AG09309 (cell line): ENCODE results near the gene ASPG.

Experiments
- DNase-seq: peaks from one replicate; pipeline ENCODE4 v3.0.0-alpha.2; 2010; ENCODE audit warnings: low read depth
- H3K4me3 ChIP-seq: 2 replicates; pipeline ENCODE4 v1.5.1; 2011; ENCODE audit warnings: mild to moderate bottlenecking, low read depth, low read length, moderate library complexity; ENCODE audit not compliant: control insufficient read depth
- TF ChIP-seq, protein P1 (sequence below): IDR thresholded peaks from 2 replicates; pipeline ENCODE4 v1.5.1; 2011; ENCODE audit warnings: mild to moderate bottlenecking, low read depth, low read length, inconsistent platforms; ENCODE audit not compliant: insufficient read depth, control insufficient read depth; ENCODE audit errors: missing control alignments

The ASPG gene

GRCh38 chr14:104130974-104131651 is 45.6 kb downstream of the ASPG start:
- no peak for DNase-seq
- TF ChIP-seq, protein P1, sequence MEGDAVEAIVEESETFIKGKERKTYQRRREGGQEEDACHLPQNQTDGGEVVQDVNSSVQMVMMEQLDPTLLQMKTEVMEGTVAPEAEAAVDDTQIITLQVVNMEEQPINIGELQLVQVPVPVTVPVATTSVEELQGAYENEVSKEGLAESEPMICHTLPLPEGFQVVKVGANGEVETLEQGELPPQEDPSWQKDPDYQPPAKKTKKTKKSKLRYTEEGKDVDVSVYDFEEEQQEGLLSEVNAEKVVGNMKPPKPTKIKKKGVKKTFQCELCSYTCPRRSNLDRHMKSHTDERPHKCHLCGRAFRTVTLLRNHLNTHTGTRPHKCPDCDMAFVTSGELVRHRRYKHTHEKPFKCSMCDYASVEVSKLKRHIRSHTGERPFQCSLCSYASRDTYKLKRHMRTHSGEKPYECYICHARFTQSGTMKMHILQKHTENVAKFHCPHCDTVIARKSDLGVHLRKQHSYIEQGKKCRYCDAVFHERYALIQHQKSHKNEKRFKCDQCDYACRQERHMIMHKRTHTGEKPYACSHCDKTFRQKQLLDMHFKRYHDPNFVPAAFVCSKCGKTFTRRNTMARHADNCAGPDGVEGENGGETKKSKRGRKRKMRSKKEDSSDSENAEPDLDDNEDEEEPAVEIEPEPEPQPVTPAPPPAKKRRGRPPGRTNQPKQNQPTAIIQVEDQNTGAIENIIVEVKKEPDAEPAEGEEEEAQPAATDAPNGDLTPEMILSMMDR, result peak; percentile 62
- H3K4me3 ChIP-seq, result no peak overlapping the region

DNA sequence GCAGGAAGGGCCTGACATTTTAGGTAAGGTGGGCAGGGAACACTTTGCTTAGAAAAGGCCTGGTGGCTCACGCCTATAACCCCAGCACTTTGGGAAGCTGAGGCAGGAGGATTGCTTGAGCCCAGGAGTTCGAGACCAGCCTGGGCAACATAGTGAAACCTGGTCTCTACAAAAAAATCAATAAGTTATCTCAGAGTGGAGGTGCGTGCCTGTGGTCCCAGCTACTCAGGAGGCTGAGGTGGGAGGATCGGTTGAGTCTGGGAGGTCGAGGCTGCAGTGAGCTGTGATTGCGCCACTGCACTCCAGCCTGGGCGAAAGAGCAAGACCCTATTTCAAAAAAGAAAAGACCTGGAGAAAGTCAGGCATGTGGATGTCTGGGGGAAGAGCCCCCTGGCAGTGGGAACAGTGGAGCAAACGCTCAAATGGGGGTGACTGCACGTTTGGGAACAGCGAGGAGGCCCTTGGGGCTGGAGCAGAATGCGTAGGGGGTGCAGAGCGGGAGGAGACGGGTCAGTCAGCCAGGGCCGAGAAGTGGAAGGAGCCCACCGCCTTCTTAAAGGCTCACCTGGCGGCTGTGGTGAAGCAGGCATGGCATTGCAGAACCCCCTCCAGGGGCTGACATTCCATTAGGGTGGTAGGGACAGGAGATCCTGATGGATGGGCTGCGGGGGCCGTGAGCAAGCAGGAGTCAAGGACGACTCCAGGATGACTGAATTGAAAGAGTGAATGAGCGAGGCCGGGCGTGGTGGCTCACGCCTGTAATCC is 46.6 kb downstream of the ASPG start:
- DNase-seq, result no peak
- no peak overlapping the region for H3K4me3 ChIP-seq
- TF ChIP-seq, protein P1, result no peak

DNA sequence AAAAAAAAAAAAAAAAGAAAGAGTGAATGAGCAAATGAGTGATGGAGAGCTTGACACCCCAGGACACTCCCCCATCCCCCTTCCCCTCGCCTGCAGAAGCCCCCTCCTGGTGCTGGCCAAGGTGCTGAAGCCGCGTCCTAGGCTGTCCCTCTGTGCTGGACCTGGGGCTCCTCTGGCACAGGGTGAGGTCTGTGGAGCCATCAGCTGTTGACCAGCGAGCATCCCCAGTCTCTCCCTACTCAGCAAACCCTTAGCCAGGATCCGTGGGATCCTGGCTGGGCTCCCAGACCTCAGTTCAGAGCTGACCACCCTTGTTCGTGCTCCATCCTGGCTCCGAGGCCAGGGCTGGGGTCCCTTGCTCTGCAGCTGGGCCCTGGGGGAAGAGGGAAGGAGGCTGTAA is 47.5 kb downstream of the ASPG start:
- TF ChIP-seq, protein P1, result no peak
- no peak overlapping the region for H3K4me3 ChIP-seq
- DNase-seq, result no peak

- H3K4me3 ChIP-seq, result no peak overlapping the region
- TF ChIP-seq, protein P1, result no peak
- DNase-seq, result no peak
Measured at GRCh38 chr14:104133496-104133895, 48.0 kb downstream of the ASPG start.

DNA sequence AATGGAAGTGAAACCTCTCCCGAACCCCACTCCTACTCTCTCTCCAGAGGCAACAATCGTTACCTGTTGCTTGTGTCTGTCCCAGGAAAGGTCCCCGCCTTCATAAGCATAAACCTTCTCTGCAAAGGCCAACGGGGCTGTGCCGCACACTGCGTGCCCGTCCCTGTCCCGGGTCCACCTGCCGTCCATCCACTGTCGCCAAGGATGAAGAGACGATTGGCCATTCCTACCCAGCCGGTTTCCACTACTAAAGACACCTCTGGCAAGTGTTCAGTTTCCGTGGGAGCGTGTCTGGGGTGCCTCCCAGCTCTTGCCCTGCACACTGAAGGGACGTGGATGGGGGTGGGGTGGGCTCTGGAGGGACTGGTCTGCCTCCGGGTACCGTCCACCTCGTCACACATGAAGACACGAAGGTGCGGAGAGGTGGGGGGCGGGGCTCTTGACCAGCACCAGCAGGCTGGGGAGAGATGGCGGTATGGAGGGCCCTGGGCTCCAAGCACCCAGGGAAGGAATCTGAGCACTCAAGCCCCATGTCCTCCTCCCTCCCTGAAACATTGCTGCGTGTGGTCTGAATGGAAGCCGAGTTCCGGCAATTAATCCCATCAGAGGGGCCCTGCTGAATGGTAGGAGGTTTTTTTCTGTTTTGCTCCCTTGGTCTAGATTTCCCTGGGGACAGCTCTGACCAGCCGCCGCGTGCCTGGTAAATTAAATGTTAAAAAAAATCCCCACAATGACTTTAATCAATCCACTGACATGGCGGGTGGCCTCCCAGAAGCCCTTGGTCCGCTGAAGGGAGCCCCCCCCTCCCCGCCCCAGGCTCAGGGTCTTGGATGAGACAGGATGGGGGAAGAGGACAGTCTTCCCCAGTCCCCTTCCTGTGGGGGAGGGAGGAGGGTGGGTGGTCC is 48.8 kb downstream of the ASPG start:
- TF ChIP-seq, protein P1, result no peak
- H3K4me3 ChIP-seq, result no peak overlapping the region
- DNase-seq, result no peak

- TF ChIP-seq, protein P1, result peak; percentile 10
- H3K4me3 ChIP-seq, result no peak overlapping the region
- DNase-seq, result no peak
Measured at GRCh38 chr14:104135121-104135903, 49.8 kb downstream of the ASPG start.
